ENCODE data around the gene SHC1. TPM values are rescaled to one million over a fixed set of nuclear protein-coding genes. Genes with fewer than 3 reads are reported as not detected.

Gene SHC1
- total RNA-seq, 1 donor from 2014 or later: 915 TPM

GRCh38 chr1:154955718-154956543, 14.6 kb downstream of the SHC1 start, which contains the start of gene PBXIP1:
TSS of gene PBXIP1 (minus strand) at chr1:154956099. CDS start at chr1:154953721, 2,378 bp downstream.
- Mint-ChIP-seq H3K4me1 (ENCODE audit: unreplicated experiment) (peaks cover 58% of the 10 kb centered on the region), H3K27ac (ENCODE audit: unreplicated experiment) (peak within 1 kb of the TSS; percentile 100), H3K9me3 (ENCODE audit: unreplicated experiment) (no peaks in the 10 kb centered on the region), H3K27me3 (ENCODE audit: unreplicated experiment) (peaks cover 36% of the 10 kb centered on the region), H3K36me3 (ENCODE audit: low read depth, unreplicated experiment) (peaks cover 22% of the 10 kb centered on the region), H3K4me3 (ENCODE audit: unreplicated experiment) (peak within 1 kb of the TSS; percentile 98)
- peak; percentile 81 for DNase-seq (ENCODE audit: low spot score)
- no peak for TF ChIP-seq CTCF (IDR thresholded peaks at IDR 0.05; ENCODE audit: unreplicated experiment)

GRCh38 chr1:154955039-154955717, 15.4 kb downstream of the SHC1 start:
- Mint-ChIP-seq H3K4me3 (ENCODE audit: unreplicated experiment) (peak overlapping the region; percentile 98), H3K27me3 (ENCODE audit: unreplicated experiment) (peaks cover 35% of the 10 kb centered on the region), H3K27ac (ENCODE audit: unreplicated experiment) (peak overlapping the region; percentile 100), H3K36me3 (ENCODE audit: low read depth, unreplicated experiment) (peaks cover 21% of the 10 kb centered on the region), H3K4me1 (ENCODE audit: unreplicated experiment) (peaks cover 52% of the 10 kb centered on the region), H3K9me3 (ENCODE audit: unreplicated experiment) (no peaks in the 10 kb centered on the region)
- no peak for TF ChIP-seq CTCF (IDR thresholded peaks at IDR 0.05; ENCODE audit: unreplicated experiment)
- peak; percentile 77 for DNase-seq (ENCODE audit: low spot score)

GRCh38 chr1:154954541-154954940, 16.0 kb downstream of the SHC1 start:
- no peak for TF ChIP-seq CTCF (IDR thresholded peaks at IDR 0.05; ENCODE audit: unreplicated experiment)
- Mint-ChIP-seq H3K27me3 (ENCODE audit: unreplicated experiment) (peaks cover 35% of the 10 kb centered on the region), H3K9me3 (ENCODE audit: unreplicated experiment) (no peaks in the 10 kb centered on the region), H3K36me3 (ENCODE audit: low read depth, unreplicated experiment) (peaks cover 21% of the 10 kb centered on the region), H3K27ac (ENCODE audit: unreplicated experiment) (peak overlapping the region; percentile 100), H3K4me3 (ENCODE audit: unreplicated experiment) (peak overlapping the region; percentile 98), H3K4me1 (ENCODE audit: unreplicated experiment) (peaks cover 50% of the 10 kb centered on the region)
- no peak for DNase-seq (ENCODE audit: low spot score)

- peak overlapping the region; percentile 59 for H3K4me3 Mint-ChIP-seq (ENCODE audit: unreplicated experiment)
- H3K36me3 Mint-ChIP-seq (ENCODE audit: low read depth, unreplicated experiment): peaks cover 26% of the 10 kb centered on the region
- H3K27me3 Mint-ChIP-seq (ENCODE audit: unreplicated experiment): peaks cover 35% of the 10 kb centered on the region
- no peak for TF ChIP-seq CTCF (IDR thresholded peaks at IDR 0.05; ENCODE audit: unreplicated experiment)
- H3K4me1 Mint-ChIP-seq (ENCODE audit: unreplicated experiment): peaks cover 53% of the 10 kb centered on the region
- H3K27ac Mint-ChIP-seq (ENCODE audit: unreplicated experiment): peak overlapping the region; percentile 100
- H3K9me3 Mint-ChIP-seq (ENCODE audit: unreplicated experiment): no peaks in the 10 kb centered on the region
- no peak for DNase-seq (ENCODE audit: low spot score)
These were observed 16.9 kb downstream of the SHC1 start for GRCh38 chr1:154953611-154954038.

Measured in endothelial cell (in vitro differentiated cells).